Stimulated activated CD4-positive, alpha-beta T cell treated with anti-CD3 and anti-CD28 coated beads, TNF-alpha, amount 100 ng/mL, for 1 hour (primary cell): ENCODE results near the gene PLCB4.

ENCODE experiments used
- DNase-seq, 3 donors: peaks; one replicate each; pipeline ENCODE4 v3.0.0-alpha.2; 2020; ENCODE audit warnings: low read depth in 3 of 3, low spot score in 1 of 3

Gene PLCB4

DNA sequence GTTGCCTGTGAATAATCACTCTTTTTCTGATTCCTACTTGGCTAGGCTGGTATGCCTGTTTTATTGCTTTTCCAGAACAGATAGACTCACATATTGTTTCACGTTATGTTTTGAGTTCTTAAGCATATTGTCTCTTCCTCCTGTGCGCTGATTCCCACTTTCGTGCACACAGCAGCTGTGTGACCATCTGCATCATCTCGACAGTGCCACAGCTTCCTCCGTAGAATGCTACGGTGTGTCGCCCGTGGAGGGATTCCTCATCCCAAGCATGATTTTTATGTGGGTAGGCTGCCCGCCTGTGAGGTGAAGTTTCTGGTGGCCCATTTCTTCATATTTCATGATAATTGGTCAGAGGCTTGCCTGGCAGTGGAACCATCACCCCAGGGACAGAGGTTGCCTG lies 31.8 kb downstream of the PLCB4 start:
- no peak for DNase-seq

DNA sequence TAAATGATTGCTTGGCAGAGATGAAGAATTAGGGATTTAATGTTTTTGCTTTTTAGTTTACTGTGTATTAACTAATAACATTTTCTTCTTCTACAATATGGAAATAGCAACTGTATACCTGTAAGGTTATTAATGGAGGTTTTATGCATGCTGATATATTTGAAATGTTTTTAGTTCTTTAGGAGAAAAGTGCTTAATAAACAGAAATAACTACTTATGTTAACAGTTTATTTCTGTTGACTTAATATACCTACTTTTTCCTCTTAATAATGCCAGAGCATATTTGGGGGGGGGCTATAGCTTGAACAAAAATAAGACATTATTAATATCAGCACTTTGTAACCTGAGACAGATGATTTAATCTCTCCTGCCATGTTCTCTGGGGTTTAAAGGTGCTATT lies 33.6 kb downstream of the PLCB4 start:
- DNase-seq = no peak

DNA sequence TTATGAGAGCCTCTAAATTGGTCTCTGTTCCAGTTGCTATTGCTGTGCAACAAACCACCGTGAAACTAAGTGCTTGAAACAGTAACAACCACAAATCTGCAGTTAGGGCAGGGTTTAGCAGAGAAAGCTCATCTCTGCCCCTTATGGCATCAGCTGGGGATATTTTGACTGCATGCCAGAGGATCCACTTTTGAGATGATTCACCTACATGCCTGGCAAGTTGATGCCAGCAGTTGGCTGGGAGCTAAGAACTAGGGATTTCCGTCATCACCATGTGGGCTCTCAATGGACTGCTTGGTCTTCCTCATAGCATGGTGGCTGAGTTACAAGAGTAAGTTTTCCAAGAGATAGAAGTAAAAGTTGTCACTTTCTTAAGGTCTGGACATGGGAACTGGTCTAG lies 35.1 kb downstream of the PLCB4 start:
- DNase-seq = no peak

DNA sequence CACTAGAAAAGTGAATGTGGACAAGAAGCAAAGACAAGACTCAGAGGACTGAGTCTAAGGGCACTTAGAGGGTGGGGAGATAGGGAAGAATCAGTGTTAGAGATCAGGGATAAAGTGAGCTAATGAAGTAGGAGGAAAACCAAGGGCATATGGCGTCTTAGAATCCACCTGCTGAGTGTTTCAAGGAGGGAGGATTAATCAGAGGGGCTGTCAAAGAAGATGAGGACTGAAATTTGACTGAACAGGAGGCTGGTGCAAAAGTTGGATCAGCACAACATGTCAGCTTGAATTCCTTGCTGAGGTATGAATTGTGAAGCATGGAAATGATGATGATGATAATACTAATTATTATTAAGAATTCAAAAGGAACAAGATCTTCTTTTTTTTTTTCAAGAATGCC lies 39.4 kb downstream of the PLCB4 start:
- DNase-seq = no peak

DNA sequence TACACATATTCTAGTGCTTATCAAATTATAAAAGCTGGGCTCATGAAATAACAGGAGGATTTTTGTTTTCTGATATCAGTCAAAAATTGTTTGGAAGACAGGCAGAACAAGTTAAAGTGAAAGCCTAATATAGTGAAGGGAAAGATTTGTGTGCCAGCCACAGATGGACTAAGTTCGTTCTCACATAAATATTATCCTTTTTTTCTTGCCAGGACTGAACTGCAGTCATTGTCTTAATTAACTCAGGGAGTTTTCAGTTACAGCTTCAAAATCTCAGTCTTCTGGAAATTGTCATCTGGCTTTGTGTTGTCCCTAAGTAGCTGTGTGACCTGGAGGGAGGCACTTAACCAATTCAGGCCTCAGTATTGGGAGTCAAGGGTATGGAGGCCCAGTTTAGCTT lies 40.7 kb downstream of the PLCB4 start:
- no peak for DNase-seq

DNA sequence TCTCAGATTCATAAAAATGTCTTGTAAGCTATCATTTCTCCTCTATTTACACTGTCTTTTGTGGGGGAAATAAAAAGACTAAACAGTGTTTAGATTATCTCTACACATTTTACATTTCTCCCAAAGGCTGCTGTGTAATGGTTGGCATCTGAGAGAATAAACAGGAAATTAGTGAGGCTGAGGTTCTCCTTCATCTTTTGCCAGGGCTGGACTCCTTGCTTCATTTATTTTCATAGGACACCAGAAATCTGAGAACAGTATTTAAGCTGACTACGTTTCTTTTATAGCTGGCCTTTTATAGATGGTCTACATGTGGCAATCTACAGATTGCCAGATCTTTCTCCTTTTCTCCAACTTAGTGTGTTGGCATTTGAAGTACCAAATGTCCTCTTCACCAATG lies 41.5 kb downstream of the PLCB4 start:
- no peak for DNase-seq

DNA sequence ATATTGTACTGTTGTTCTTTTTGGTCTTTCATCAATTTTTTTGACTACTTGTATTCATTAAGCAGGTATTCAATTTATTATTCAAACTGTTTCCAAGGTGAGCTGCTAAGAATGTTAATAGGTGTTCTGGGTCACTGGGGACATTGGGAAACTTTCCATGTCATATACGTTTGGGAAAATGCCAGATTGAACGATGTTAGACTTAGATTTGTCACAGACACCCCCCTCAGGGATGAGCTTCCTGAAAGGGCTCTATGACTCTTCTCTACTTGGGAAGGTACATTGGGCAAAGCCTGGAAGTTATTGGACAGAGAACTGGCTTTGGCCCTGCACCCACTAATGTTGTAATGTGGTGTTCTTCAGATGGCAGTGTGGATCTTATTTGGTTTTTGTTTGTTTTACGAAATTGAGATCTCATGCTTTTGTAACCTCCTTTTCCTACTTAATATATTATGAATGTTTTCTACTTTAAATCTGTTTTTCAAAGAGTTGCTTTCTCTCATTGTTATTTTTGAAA lies 42.1 kb downstream of the PLCB4 start:
- no peak for DNase-seq

DNA sequence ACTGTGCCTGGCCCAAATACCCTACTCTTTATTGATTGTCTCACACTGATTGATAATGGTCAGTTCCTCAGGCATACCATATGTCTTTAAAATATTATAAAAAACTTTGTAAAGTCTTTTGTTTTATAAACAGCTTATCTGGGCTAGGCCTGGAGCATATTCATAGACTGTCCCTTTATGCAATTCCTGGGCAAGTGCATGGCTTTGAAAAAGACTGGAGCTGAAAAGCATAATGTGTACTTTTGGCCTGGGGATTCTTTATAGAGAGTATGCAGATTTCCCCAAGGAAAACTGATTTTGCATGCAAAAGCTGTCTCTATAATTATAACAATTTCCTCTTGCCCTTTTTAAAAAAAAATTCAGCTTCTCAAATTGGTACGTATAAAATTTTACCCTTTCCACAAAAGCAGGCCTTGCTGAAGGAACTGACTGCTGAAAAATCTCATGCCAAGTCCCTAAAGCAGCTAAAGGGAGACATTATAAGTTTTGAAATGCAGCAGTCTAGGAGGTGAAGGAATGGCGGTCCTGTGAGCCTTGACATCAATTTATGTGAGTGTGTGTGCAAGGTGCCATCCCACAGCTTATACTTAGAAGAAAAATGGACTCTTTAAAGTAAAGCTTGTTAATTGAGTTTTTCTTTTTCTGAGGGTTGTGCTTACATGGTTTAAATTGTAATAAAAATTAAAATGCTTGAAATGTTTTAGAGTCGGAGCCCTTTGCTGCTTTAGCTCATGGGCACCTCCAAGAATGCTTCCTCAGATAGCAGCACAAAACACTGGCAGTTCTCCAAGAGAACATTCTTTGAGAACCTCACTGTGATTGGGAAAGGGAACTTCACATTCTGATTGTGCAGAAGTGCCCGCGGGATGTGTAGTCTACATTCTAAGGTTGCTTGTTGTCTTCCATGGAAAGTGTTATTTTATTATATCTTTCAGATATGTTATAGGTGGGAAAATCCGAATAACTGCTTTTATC lies 43.9 kb downstream of the PLCB4 start:
- DNase-seq = no peak

DNA sequence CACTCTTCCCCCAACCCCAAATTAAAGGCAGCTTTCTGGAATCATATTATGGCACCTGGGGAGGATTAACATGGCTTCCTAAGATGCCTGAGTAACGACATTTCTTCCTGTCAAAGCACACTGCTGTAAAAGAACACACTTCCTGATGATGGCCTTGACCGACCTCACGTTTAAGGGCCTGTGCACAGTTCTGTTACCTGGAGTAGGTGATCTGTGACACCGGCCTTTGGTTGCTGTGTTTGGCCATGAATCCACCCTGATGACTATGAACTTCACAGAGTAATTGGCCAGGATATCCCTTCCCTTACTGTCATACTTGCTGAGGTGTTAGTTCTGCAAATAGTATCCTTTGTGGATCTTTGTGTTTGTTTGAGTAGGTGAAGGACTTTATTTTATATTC lies 45.8 kb downstream of the PLCB4 start:
- DNase-seq = no peak

DNA sequence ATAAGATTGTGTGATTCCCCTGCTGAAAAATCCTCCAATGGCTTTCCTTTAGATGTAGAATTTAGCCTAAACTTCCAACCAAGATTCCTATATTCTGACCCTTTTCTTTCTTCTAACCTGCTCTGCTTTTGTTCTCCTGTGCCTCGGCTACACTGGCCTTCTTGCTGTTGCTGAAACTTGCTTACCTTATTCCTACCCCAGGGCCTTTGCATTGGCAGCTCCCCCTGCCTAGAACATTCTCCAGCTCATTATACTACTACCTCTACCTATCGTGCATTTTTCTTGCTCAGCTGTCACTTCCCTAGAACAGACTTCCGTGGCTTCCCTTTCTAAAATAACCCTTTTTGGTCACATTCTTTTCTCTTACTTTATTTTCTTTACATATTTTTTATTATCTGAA lies 48.7 kb downstream of the PLCB4 start:
- no peak for DNase-seq

DNA sequence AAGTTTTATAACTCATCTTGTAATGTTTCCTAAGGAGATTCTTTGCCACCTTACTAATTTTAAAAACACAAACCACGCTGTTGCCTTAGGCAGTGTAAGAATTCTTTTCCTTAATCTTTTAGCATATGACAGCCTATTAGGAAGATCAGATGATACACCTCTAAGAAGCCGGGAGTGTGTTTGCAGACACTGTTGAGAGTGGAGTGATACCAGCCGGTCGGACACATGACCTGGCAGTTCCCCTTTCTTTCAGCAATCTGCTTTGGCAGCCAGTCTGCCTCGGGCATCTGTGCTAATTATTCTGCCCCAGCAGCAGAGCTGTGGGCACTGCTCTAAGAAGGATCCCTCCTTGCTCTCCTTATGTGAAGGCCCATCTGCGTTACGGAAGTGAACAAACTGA lies 50.9 kb downstream of the PLCB4 start:
- DNase-seq = no peak

DNA sequence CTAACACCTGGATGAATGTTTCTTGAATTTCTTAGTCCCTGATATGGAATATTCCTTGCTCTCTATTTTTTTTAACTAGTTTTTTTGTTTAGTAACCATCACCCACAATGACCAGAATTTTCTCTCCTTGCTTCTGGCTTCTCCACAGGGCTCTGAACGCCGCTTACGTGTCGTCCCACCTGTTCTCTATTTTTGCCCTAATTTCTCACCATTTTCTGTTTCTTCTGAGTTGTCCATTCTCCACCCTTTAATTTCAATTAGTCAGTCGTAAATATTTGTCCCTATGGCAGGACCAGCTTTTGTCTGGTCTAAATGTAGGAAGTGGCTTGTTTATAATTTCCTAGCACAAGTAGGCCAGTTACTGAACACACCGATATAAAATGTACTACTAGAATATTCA lies 52.3 kb downstream of the PLCB4 start:
- no peak for DNase-seq

DNA sequence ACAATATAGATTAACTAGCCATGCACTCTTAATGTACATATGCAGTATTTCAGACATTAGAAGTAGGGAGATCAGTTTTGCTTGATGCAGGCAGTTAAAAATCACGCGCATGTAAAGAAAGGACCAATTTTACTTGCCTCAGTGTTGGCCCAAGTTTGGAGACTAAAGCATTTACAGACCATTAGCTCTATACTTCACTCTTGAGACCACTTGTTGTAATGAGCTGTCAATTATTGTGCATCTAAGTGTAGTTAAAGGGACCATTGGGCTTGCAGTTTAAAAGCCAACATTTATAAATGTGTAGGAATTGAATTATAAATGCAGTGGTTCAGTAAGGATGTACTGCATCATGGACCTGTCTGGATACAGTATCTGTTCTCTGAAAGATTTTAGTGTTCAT lies 53.7 kb downstream of the PLCB4 start:
- no peak for DNase-seq

DNA sequence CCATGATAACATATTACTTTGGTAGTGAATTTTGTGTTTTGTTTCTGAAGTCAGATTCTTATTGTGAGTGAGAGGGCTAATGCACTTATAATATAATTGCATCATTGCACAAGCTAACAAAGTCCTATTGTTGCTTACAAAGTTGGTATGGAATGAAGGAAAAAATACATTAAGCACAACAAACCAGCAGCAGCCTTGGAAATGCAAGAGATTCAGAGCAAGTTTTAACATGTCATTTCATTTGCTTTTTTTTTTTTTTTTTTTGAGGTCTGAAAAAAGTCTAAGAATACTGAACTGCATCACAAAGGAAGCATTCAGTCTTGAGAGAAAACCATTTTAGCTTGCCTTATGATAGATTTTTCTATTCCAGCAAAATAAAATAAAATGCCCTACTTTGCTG lies 57.6 kb downstream of the PLCB4 start:
- no peak for DNase-seq

DNA sequence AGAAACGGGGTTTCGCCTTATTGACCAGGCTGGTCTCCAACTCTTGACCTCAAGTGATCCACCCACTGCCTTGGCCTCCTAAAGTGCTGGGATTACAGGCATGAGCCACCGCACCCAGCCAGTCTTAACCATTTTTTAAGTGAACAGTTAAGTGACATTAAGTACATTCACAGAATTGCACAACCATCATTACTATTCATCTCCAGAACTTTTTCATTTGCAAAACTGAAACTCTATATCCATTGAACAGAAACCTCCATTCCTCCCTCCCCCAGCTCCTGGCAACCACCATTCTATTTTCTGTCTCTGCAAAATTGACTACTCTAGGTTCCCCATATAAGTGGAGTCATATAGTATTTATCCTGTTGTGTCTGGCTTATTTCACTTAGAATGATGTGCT lies 59.7 kb downstream of the PLCB4 start:
- no peak for DNase-seq

DNA sequence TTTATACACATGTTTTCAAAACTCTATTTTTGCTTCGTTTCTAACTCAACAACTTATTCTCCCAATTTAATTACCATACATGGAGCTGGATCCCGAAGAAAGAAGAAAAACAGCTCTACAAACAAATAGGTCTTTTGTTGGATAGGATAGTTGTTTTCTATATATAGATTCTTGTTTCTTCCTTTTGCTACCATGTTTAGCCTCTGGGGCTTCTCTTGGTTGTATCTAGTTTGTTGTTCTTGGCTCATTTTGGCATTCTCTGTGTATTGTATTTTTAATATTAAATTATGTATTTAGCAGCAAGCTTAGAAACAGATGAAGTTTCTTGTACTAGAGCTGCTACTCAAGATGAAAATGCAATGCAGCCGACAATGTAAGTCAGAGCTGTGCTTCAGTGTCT lies 60.9 kb downstream of the PLCB4 start:
- DNase-seq = no peak

DNA sequence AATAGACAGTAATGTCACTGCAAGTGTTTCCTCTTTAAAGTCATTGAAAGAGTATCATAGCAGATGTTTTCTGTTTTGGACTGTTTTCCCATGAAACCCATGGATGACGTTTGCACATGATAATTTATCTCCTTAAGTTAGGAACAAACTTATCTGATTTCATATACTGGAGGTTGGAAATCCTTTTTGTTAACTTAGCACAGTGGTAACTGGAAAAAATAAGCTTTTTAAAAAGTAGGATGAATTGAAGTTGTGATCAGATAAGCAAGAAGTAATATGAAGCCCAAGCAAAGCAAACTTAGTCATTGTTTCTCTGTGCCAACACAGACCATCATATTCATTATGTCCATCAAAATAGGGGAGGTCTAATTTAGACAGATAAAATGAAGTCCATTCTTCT lies 61.6 kb downstream of the PLCB4 start:
- DNase-seq = no peak

DNA sequence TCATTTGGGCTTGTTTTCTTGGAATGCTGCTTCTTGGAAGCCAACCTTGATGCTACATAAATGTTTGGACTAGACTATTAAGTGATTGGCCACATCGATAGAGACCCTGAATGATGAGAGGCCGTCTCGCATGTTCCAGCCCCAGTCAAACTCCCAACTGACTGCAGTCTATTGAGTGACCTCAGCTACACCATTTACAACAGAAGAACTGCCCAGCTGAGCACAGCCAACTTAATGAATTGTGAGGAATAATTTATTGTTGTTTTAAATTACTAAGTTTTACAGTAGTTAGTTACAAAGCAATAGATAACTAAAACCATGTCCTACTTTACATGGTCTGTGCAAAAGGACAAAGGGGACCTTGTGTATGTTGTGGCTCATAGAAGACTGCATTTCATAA lies 63.0 kb downstream of the PLCB4 start:
- DNase-seq = no peak

DNA sequence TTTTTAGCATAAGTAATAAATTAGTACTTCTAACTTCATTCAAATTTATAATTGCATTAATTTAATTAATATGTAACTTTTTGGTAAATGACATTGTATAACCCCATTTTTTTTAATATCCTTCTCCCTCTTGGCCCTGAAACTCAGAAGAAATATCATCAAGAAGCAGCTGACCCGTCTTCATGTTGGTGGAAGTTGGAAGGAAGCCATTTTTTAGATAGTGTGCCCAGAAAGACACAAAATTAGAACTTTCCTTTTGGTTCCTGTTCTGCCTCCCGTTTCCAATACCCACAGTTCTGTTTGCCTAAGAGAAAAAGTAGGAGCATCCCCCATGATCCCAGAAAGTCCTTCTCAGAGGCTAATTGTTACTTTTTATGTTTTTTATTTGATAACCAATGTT lies 65.5 kb downstream of the PLCB4 start:
- DNase-seq = no peak

DNA sequence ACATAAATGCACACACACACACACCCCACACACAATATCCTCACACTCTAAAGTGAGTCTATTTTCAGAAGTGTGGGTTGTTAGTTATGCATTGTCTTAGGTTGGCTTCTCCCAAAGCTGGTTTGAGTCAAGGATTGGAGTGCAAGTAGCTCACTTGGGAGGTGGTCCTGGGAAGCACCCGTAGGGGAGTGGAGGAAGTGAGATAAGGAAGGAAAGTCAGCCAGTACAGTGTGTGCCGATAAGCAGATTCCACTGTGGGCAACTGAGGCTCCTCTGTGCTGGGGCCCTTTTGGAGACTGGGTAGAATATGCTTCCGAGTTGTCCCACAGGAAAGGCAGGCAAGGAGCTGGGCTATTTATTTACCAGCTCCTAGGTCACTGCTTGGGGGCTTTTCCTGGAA lies 67.2 kb downstream of the PLCB4 start:
- no peak for DNase-seq

DNA sequence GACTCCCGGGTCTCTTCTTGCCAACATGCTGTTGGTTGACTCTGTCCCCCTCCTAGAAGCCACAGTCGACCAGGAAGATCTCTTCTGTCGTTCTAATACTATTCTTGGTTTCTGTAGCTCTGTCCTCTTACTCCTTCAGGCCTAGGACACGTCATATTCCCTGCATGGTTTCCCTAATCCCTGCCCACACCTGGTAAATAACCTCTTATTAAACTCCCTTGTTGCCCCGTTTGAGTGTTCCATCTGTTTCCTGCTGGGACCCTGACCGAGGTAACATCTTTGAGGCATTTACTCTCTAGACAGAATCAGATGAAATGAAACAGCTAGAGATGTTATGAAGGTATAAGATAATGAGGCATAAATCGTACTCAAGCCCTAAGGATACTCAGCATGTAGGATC lies 68.1 kb downstream of the PLCB4 start:
- DNase-seq = no peak

DNA sequence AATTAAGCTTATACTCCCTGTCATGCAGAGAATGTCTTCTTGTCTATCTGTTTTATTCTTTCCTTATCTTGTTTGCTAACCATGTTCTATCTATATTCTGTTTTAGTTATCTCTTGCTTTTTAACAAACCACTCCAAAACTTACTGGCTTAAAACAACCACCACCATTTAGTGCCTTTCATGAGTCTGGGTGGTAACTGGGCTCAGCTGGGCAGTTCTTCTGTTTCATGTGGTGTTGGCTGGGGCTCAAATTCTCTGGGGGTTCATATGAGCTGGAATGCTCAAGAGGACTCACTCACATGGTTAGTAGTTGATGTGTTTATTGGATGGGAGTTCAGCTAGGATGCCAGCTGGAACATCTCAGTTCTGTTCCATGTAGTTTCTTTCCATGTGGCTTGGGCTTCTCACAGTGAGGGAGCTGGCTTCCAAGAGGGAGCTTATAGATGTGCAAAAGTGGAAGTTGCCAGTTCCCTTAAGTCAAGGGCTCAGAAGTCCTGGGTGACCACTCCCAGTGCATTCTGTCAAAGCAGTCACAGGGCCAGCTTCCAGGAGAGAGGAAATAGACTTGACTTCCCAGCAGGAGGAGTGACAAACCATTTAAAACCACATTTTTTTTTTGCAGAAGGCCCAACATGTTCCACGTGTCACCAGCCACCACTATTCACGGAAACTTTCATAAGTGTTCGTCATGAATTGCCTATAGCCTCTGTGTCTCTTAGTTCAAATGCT lies 70.4 kb downstream of the PLCB4 start:
- DNase-seq = no peak
